Measurements from ENCODE around the gene CLDN6.

The CLDN6 gene

DNA sequence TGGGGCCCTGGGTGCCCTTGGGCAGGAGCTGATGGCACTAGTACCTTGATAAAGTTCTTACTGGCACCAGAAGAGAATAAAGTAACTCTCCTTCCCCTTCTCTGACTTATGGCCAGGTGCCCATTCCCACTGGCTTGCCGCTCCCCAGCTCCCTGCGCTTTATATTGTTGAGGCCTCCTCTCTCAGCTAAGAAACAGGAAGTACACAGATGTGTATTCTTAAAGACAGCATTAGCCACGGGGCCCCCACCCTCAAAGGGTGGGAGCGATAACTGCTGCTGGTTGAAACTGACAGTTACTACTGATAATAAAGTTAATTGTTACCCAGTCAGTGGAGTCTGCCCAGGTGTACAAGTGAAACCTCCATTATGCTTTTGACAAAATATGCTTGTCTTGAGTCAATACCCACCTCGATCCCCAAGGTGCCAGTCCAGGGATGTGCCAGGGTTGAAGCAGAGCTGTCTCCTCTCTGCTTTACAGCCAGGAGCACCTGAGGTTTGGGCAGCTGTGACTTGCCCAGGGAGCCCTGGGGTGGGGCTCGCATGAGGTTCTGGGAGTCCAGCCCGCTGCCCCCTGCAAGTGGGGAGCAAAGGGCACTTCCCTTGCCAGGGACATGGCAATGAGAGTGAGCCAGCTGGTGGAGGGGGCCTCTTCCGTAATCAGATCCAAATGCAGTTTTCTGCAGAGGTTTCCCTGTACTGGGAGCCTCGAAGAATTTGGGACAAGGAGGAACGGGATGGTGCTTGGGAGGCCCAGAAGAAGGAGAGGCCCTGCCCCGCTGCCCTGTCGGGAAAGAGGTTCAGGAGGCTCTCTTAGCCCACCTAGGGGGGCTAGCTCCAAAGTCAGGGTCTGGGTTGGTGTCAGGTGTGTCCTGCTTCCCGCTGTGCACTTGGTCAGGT, 10.7 kb downstream of the CLDN6 start:
- TF ChIP-seq Cebpa-rat (IDR thresholded peaks at IDR 0.05) = no peak
- Histone ChIP-seq H3K27me3 (peaks cover 82% of the 10 kb centered on the region), H3K27ac (no peak overlapping the region), H3K36me3 (no peaks in the 10 kb centered on the region), H3K9ac (peak overlapping the region; percentile 3; the same call in 1 of the 2 replicates), H3K4me3 (peak overlapping the region; percentile 50), H3K4me1 (peaks cover 36% of the 10 kb centered on the region), H3K4me2 (peak overlapping the region; percentile 98), H3K9me3 (no peaks in the 10 kb centered on the region), H4K20me1 (no peaks in the 10 kb centered on the region)

DNA sequence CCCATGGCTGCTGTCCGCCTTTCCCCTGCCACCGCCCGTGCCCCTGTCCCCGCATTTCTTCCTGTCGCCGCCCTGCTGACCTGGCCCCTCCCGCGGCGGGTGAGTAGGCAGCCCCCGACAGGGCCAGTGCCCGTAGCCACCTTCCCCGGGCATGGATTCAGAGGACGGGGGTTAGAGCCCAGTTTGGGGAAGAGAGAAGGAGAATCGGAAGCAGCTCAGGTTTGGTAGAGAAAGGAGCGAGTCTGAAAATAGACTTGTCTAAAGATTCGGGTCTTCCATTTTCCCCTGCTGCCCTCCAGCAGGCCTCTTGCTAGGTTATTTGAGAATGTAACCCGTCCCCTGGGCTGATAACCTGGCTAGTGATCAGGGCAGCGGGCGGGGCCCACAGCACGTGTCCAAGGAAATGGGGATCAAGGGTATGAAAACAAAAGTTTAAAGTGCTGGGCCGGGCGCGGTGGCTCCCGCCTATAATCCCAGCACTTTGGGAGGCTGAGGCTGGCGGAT, 13.2 kb downstream of the CLDN6 start:
- Histone ChIP-seq H3K9me3 (no peaks in the 10 kb centered on the region), H3K27me3 (peaks cover 88% of the 10 kb centered on the region), H4K20me1 (no peaks in the 10 kb centered on the region), H3K36me3 (no peaks in the 10 kb centered on the region), H3K27ac (no peak overlapping the region), H3K4me3 (no peak overlapping the region; the same call in 1 of the 2 replicates), H3K4me1 (peaks cover 30% of the 10 kb centered on the region), H3K4me2 (peak overlapping the region; percentile 42), H3K9ac (no peak overlapping the region)
- no peak for TF ChIP-seq Cebpa-rat (IDR thresholded peaks at IDR 0.05)

- peak overlapping the region; percentile 88 for H3K4me2 ChIP-seq
- H3K4me1 ChIP-seq = peaks cover 30% of the 10 kb centered on the region
- no peaks in the 10 kb centered on the region for H4K20me1 ChIP-seq
- no peak for TF ChIP-seq Cebpa-rat (IDR thresholded peaks at IDR 0.05)
- H3K36me3 ChIP-seq = no peaks in the 10 kb centered on the region
- no peaks in the 10 kb centered on the region for H3K9me3 ChIP-seq
- H3K27me3 ChIP-seq = peaks cover 89% of the 10 kb centered on the region
- no peak overlapping the region for H3K27ac ChIP-seq
- no peak overlapping the region for H3K9ac ChIP-seq
- H3K4me3 ChIP-seq = peak overlapping the region; percentile 65
Measured at GRCh38 chr16:3004319-3004718, 13.7 kb downstream of the CLDN6 start.

- peaks cover 93% of the 10 kb centered on the region for H3K27me3 ChIP-seq
- no peak for TF ChIP-seq Cebpa-rat (IDR thresholded peaks at IDR 0.05)
- H3K9ac ChIP-seq = no peak overlapping the region
- H3K4me3 ChIP-seq = peak overlapping the region; percentile 65
- H3K27ac ChIP-seq = no peak overlapping the region
- H3K36me3 ChIP-seq = no peaks in the 10 kb centered on the region
- 0 out of 2 replicates have a peak, but pooled peaks cover 3% of the 10 kb centered on the region for H4K20me1 ChIP-seq
- H3K9me3 ChIP-seq = no peaks in the 10 kb centered on the region
- peaks cover 25% of the 10 kb centered on the region for H3K4me1 ChIP-seq
- H3K4me2 ChIP-seq = peak overlapping the region; percentile 88
Measured at GRCh38 chr16:3003582-3004270, 14.3 kb downstream of the CLDN6 start.

DNA sequence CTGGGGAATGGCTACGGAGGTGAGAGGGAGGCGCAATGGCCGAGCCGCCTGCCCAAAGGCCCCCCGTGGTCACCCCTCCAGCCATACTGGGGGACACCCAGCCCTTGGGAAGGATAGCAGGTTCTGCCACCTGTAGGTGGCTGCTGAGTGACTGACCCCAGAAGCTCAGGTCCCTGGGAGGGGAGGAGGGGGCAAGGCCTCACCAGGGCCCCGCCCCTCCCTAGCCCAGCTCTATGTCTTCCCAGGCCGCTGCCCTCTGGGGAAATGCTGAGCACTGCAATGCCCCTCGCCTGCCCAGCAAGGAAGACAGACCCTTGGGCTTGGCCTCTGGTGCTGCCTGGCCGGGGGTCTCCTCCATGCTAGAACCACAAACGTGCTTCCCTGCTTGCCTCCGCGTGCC, 16.7 kb downstream of the CLDN6 start:
- no peaks in the 10 kb centered on the region for H3K9me3 ChIP-seq
- no peak overlapping the region for H3K4me2 ChIP-seq
- H3K4me1 ChIP-seq = peaks cover under 1% of the 10 kb centered on the region
- H3K27ac ChIP-seq = no peak overlapping the region
- H4K20me1 ChIP-seq = 0 out of 2 replicates have a peak, but pooled peaks cover 6% of the 10 kb centered on the region
- H3K9ac ChIP-seq = no peak overlapping the region
- no peaks in the 10 kb centered on the region for H3K36me3 ChIP-seq
- TF ChIP-seq Cebpa-rat (IDR thresholded peaks at IDR 0.05) = no peak
- no peak overlapping the region for H3K4me3 ChIP-seq
- H3K27me3 ChIP-seq = peaks cover 93% of the 10 kb centered on the region

- Histone ChIP-seq H3K27ac (no peak overlapping the region), H3K4me3 (no peak overlapping the region), H3K4me1 (no peaks in the 10 kb centered on the region; the same call in 1 of the 2 replicates), H3K27me3 (peaks cover 93% of the 10 kb centered on the region), H3K9ac (no peak overlapping the region), H3K36me3 (no peaks in the 10 kb centered on the region), H3K9me3 (no peaks in the 10 kb centered on the region), H4K20me1 (0 out of 2 replicates have a peak, but pooled peaks cover 6% of the 10 kb centered on the region), H3K4me2 (no peak overlapping the region)
- no peak for TF ChIP-seq Cebpa-rat (IDR thresholded peaks at IDR 0.05)
Measured at GRCh38 chr16:3000540-3000939, 17.4 kb downstream of the CLDN6 start.

GRCh38 chr16:2999929-3000328, 18.1 kb downstream of the CLDN6 start:
- Histone ChIP-seq H3K27ac (no peak overlapping the region), H4K20me1 (0 out of 2 replicates have a peak, but pooled peaks cover 6% of the 10 kb centered on the region), H3K4me1 (no peaks in the 10 kb centered on the region; the same call in 1 of the 2 replicates), H3K4me3 (no peak overlapping the region), H3K9me3 (no peaks in the 10 kb centered on the region), H3K9ac (no peak overlapping the region), H3K4me2 (no peak overlapping the region), H3K27me3 (peaks cover 87% of the 10 kb centered on the region), H3K36me3 (no peaks in the 10 kb centered on the region)
- TF ChIP-seq Cebpa-rat (IDR thresholded peaks at IDR 0.05) = no peak

- Histone ChIP-seq H3K27ac (no peak overlapping the region), H3K9ac (no peak overlapping the region), H3K27me3 (peaks cover 58% of the 10 kb centered on the region), H3K9me3 (no peaks in the 10 kb centered on the region), H3K4me1 (no peaks in the 10 kb centered on the region), H3K4me3 (no peak overlapping the region), H4K20me1 (0 out of 2 replicates have a peak, but pooled peaks cover 6% of the 10 kb centered on the region), H3K36me3 (no peaks in the 10 kb centered on the region), H3K4me2 (no peak overlapping the region)
- no peak for TF ChIP-seq Cebpa-rat (IDR thresholded peaks at IDR 0.05)
Measured at GRCh38 chr16:2996298-2996697, 21.7 kb downstream of the CLDN6 start.

DNA sequence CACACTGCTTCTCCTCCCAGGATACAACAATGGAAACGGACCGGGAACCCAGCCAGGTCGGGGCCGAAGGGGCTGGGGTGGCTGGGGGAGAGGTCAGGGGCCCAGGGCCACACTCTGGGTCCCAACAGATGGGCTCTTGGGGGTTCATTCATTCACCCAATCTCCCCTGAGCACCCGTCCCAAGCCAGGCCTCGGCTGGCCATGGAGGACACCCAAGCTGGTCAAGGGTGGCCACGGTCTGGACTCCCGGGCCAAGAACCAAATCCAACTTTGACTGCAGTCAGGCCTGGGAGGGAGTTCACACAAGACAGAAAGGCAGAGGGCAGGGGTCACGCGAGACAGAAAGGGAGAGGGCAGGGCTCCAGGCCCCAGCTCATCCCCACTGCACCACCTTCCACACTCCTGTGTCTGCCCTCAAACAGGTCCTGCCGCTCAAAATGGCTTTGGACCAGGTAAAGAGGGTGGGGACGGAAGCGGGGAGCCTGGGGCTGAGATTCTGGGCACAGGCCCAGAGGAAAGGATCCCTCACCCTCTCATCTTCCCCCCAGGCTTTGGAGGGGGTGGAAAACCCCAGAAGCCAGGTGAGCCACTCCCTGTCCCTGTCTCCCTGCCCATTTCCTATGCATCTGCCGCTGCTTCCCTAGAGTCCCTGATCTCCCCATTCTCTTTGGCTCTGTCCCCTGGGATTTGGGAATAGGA, 25.5 kb downstream of the CLDN6 start:
- Histone ChIP-seq H4K20me1 (no peaks in the 10 kb centered on the region), H3K27me3 (peaks cover 38% of the 10 kb centered on the region), H3K27ac (no peak overlapping the region), H3K9ac (no peak overlapping the region), H3K9me3 (no peaks in the 10 kb centered on the region), H3K4me1 (no peaks in the 10 kb centered on the region), H3K4me3 (no peak overlapping the region), H3K4me2 (no peak overlapping the region), H3K36me3 (no peaks in the 10 kb centered on the region)
- no peak for TF ChIP-seq Cebpa-rat (IDR thresholded peaks at IDR 0.05)

Data from BLaER1 (cell line).